CD4-positive, alpha-beta T cell (primary cell): ENCODE results near the gene BAAT. TPM values are rescaled to one million over a fixed set of nuclear protein-coding genes. Genes with fewer than 3 reads are reported as not detected.

ENCODE experiments used
- ATAC-seq: fragments of 200-7000 bp; cut with Tn5 transposase; one replicate; pipeline ENCODE4 v1.10.0; 2022; ENCODE audit warnings: mild to moderate bottlenecking; ENCODE audit not compliant: poor library complexity
- CTCF ChIA-PET: fragments of 350-600 bp; sonication (Branson Sonifier 250); formaldehyde crosslinking; loops from one replicate; lab custom pipeline; 2021; ENCODE audit warnings: antibody characterized with exemption, inconsistent platforms; lab: Charles Lee
- POLR2A ChIA-PET: fragments of 350-600 bp; sonication (Branson Sonifier 250); formaldehyde crosslinking; loops from one replicate; lab custom pipeline; 2021; ENCODE audit warnings: antibody characterized with exemption, inconsistent platforms; lab: Charles Lee
- DNase-seq, 14 experiments: peaks; one replicate each; pipeline ENCODE4 v3.0.0-alpha.2; 2013 to 2020; ENCODE audit warnings: mixed read lengths in 2 of 14
- H3K27ac ChIP-seq, 2 donors: one replicate each; pipeline versions ENCODE4 v1.5.1 to v1.7.0; 2013; ENCODE audit warnings: low read length in 2 of 2, low read depth in 1 of 2, mild to moderate bottlenecking in 1 of 2
- H3K27me3 ChIP-seq, 2 experiments: 1 replicate in 1 of 2; 2 replicates in 1 of 2; pipeline versions ENCODE4 v1.6.1 to v1.7.0; 2013; ENCODE audit warnings: low read length in 2 of 2, control low read depth in 1 of 2, mild to moderate bottlenecking in 1 of 2, moderate library complexity in 1 of 2; ENCODE audit not compliant: insufficient read depth in 2 of 2, control insufficient read depth in 1 of 2
- H3K36me3 ChIP-seq: one replicate; pipeline ENCODE4 v1.6.1; 2013; ENCODE audit warnings: low read length, control low read depth; ENCODE audit not compliant: insufficient read depth
- H3K4me1 ChIP-seq: one replicate; pipeline ENCODE4 v1.6.1; 2013; ENCODE audit warnings: low read length, control low read depth; ENCODE audit not compliant: insufficient read depth
- H3K4me3 ChIP-seq: one replicate; pipeline ENCODE4 v1.5.1; 2013; ENCODE audit warnings: mild to moderate bottlenecking, low read length, moderate library complexity
- H3K9me3 ChIP-seq, 2 experiments: 1 replicate in 1 of 2; 2 replicates in 1 of 2; pipeline versions ENCODE4 v1.6.1 to v1.7.0; 2013; ENCODE audit warnings: low read length in 2 of 2, mild to moderate bottlenecking in 2 of 2, control low read depth in 1 of 2, moderate library complexity in 1 of 2; ENCODE audit not compliant: control insufficient read depth in 1 of 2, insufficient read depth in 1 of 2
- H3K27ac Mint-ChIP-seq: one replicate; pipeline ENCODE4 v1.8.0; 2020; ENCODE audit warnings: mixed read lengths
- H3K27me3 Mint-ChIP-seq: one replicate; pipeline ENCODE4 v1.8.0; 2021; ENCODE audit warnings: mixed read lengths
- H3K36me3 Mint-ChIP-seq: one replicate; pipeline ENCODE4 v1.8.0; 2021; ENCODE audit warnings: low read depth, mixed read lengths
- H3K4me1 Mint-ChIP-seq: one replicate; pipeline ENCODE4 v1.8.0; 2021; ENCODE audit warnings: low read depth, mixed read lengths
- H3K4me3 Mint-ChIP-seq: one replicate; pipeline ENCODE4 v1.8.0; 2020; ENCODE audit warnings: mild to moderate bottlenecking, mixed read lengths
- H3K9me3 Mint-ChIP-seq: one replicate; pipeline ENCODE4 v1.8.0; 2020; ENCODE audit warnings: mixed read lengths
- intact Hi-C, 2 experiments: fragments of 100-400 bp; cut with DNase I in 1 of 2; cut with micrococcal nuclease in 1 of 2; formaldehyde crosslinking; loops; one replicate each; pipeline versions ENCODE4 v1.15.1 to v1.9.0; 2023 to 2025; cut with DNase I, micrococcal nuclease
- total RNA-seq, 174 experiments: library from RNA in 2 of 174; stranded (reverse) in 2 of 174; gene quantifications; one replicate each; pipeline ENCODE4 v1.2.3 and lab custom pipeline; 2021 to 2026
- TF ChIP-seq, protein P1 (sequence below): fragments of 200-600 bp; IDR thresholded peaks from one replicate; pipeline ENCODE4 v1.8.0; 2022; ENCODE audit warnings: antibody characterized with exemption, mild to moderate bottlenecking

Gene BAAT
- total RNA-seq, 2 experiments from 2014 or later = not detected

DNA sequence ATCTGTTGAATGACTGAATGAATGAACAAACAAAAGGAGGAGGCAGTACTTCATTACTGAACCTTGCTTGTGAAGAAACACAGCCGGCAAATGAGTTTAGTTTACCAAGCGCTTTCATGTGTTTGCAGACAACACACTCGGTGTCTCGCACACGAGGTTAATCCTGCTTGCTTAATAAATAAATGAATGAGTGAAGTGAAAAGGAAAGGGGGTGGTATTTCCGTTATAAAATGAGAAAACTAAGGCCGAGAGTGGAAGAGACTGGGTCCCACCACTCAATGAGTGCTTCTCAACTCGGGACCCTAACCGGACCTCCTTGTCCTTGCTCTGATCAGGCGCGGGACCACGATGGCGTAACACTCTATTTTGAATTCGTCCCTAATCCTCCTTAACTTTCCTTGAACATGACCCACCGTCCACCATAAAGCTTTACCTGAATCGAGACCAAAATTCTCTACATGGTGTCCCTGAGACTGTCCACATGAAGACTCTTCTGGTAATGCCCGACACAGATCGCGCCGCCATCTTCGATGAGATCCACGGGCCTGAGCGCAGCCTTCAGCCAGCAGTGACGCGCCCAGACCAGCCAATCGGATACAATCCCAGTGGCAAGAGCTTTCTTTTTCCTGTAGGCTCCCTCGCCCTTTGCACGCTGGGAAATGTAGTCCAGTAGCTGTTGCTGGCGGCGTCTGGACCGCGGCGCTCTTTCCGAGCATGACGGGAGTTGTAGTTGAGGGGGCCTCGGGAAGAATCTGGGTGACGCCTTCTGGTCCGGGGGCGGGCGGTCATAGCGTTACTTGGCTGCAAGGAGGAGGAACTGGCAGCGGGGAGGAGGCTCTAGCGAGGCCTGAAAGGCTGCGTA lies 13.5 kb upstream of the BAAT start, which contains the start of the genes MRPL50 and ZNF189:
Gene MRPL50 (minus strand): TSS at position 551 of the 862 bp plus-strand sequence. CDS start 26 bp downstream, at position 525.
Gene ZNF189 (plus strand): TSS at position 784 of the 862 bp plus-strand sequence. CDS start 306 bp downstream, outside the sequence.
- DNase-seq (peak; percentile 90 to 99 (median 94)), ATAC-seq (peak; percentile 94)
- TF ChIP-seq, protein P1, sequence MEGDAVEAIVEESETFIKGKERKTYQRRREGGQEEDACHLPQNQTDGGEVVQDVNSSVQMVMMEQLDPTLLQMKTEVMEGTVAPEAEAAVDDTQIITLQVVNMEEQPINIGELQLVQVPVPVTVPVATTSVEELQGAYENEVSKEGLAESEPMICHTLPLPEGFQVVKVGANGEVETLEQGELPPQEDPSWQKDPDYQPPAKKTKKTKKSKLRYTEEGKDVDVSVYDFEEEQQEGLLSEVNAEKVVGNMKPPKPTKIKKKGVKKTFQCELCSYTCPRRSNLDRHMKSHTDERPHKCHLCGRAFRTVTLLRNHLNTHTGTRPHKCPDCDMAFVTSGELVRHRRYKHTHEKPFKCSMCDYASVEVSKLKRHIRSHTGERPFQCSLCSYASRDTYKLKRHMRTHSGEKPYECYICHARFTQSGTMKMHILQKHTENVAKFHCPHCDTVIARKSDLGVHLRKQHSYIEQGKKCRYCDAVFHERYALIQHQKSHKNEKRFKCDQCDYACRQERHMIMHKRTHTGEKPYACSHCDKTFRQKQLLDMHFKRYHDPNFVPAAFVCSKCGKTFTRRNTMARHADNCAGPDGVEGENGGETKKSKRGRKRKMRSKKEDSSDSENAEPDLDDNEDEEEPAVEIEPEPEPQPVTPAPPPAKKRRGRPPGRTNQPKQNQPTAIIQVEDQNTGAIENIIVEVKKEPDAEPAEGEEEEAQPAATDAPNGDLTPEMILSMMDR = no peak
- H3K36me3 Mint-ChIP-seq = peaks cover 84% of the 10 kb centered on the region
- Histone ChIP-seq H3K27ac (peak within 1 kb of the TSS; percentile 87 to 92), H3K4me1 (peaks cover 32% of the 10 kb centered on the region), H3K36me3 (peaks cover 37% of the 10 kb centered on the region), H3K9me3 (no peaks in the 10 kb centered on the region), H3K4me3 (peak within 1 kb of the TSS; percentile 81), H3K27me3 (no peaks in the 10 kb centered on the region)
- H3K27ac Mint-ChIP-seq = peak within 1 kb of the TSS; percentile 99
- POLR2A ChIA-PET = interaction anchor here (0.6 to 1.6 kb wide), 12 partner anchors 10 to 1491 kb away, joined by 3 to 31 read pairs (median 4); partner anchors contain the start of genes RNF20 and STX17
- CTCF ChIA-PET = interaction anchor here (2.2 kb wide), 1 partner anchor 10 kb away, joined by 14 read pairs; no protein-coding TSS in a partner anchor
- no peaks in the 10 kb centered on the region for H3K9me3 Mint-ChIP-seq
- peak within 1 kb of the TSS; percentile 99 for H3K4me3 Mint-ChIP-seq
- H3K27me3 Mint-ChIP-seq = no peaks in the 10 kb centered on the region
- peaks cover 86% of the 10 kb centered on the region for H3K4me1 Mint-ChIP-seq
- intact Hi-C loops = loop anchor here in 1 of 2 experiments (2.0 to 10.0 kb wide), 4 partner anchors 135 to 1491 kb away; partner anchors contain the start of genes RNF20, STX17 and TEX10

DNA sequence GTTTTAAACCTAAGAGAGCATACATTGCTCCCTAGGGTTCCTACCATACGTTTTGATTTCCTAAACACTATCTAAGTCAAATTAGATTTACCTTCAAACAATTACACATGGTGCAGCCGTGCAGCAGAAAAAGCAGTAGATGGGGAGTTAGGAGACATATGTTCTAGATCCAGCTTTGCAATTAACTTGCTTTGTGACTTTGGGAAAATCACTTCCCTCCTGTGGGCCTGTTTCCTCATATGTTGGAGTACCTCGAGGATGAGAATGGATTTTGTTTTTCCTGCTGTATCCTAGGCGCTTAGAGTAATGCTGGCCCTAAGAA lies 12.9 kb upstream of the BAAT start:
- H3K4me1 ChIP-seq = peaks cover 32% of the 10 kb centered on the region
- DNase-seq (no peak), ATAC-seq (no peak)
- intact Hi-C loops = loop anchor here in 1 of 2 experiments (2.0 to 10.0 kb wide), 4 partner anchors 135 to 1490 kb away; partner anchors contain the start of genes RNF20, STX17 and TEX10
- Mint-ChIP-seq H3K36me3 (peaks cover 84% of the 10 kb centered on the region), H3K27me3 (no peaks in the 10 kb centered on the region), H3K4me3 (peak overlapping the region; percentile 99), H3K9me3 (no peaks in the 10 kb centered on the region), H3K4me1 (peaks cover 85% of the 10 kb centered on the region), H3K27ac (peak overlapping the region; percentile 99)
- peak overlapping the region; percentile 87 to 92 for H3K27ac ChIP-seq
- TF ChIP-seq, protein P1 = no peak
- no peaks in the 10 kb centered on the region for H3K27me3 ChIP-seq
- peak overlapping the region; percentile 81 for H3K4me3 ChIP-seq
- H3K36me3 ChIP-seq = peaks cover 31% of the 10 kb centered on the region
- POLR2A ChIA-PET = interaction anchor here (1.0 to 1.5 kb wide), 3 partner anchors 9 to 169 kb away, joined by 3 to 15 read pairs (median 3); no protein-coding TSS in a partner anchor
- CTCF ChIA-PET = interaction anchor here (2.2 kb wide), 1 partner anchor 10 kb away, joined by 14 read pairs; no protein-coding TSS in a partner anchor
- H3K9me3 ChIP-seq = no peaks in the 10 kb centered on the region

DNA sequence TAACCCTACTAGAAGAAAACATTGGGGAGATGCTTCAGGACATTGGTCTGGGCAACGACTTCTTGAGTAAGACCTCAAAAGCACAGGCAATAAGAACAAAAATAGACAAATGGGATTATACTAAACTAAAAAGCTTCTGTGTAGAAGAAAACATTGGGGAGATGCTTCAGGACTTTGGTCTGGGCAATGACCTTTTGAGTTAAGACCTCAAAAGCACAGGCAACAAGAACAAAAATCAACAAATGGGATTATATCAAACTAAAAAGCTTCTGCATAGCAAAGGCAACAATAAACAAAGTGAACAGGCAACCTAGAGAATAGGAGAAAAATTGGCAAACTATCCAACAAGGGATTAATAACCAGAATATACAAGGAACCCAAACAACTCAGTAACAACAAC lies 9.9 kb upstream of the BAAT start:
- ChIA-PET CTCF (no interaction called here), POLR2A (no interaction called here)
- ATAC-seq (no peak), DNase-seq (no peak)
- Histone ChIP-seq H3K36me3 (peaks cover 19% of the 10 kb centered on the region), H3K4me1 (peaks cover 22% of the 10 kb centered on the region), H3K27ac (no peak overlapping the region), H3K9me3 (no peaks in the 10 kb centered on the region), H3K4me3 (no peak overlapping the region), H3K27me3 (no peaks in the 10 kb centered on the region)
- Mint-ChIP-seq H3K4me1 (peaks cover 81% of the 10 kb centered on the region), H3K36me3 (peaks cover 85% of the 10 kb centered on the region), H3K9me3 (peaks cover 2% of the 10 kb centered on the region), H3K4me3 (peak overlapping the region; percentile 32), H3K27me3 (no peaks in the 10 kb centered on the region), H3K27ac (peak overlapping the region; percentile 8)
- TF ChIP-seq, protein P1 = no peak
- intact Hi-C loops = loop anchor here in 1 of 2 experiments (5.0 to 10.0 kb wide), 3 partner anchors 1042 to 1487 kb away; partner anchors contain the start of genes STX17 and TEX10
